ENCODE results near the gene ADH4. TPM values are rescaled to one million over a fixed set of nuclear protein-coding genes. Genes with fewer than 3 reads are reported as not detected.

Gene ADH4
- total RNA-seq, 1 experiment from 2014 or later: not detected

- Histone ChIP-seq H3K79me1 (ENCODE audit: insufficient read depth, low read depth, low read length, poor library complexity, severe bottlenecking) (no peaks in the 10 kb centered on the region), H4K91ac (ENCODE audit: insufficient read length, low read depth, low read length) (no peak overlapping the region), H2BK5ac (ENCODE audit: insufficient read length, low read length) (no peak overlapping the region), H2BK120ac (ENCODE audit: low read depth, low read length, poor library complexity, severe bottlenecking) (no peak overlapping the region), H3K23me2 (ENCODE audit: insufficient read length, low read depth, low read length, poor library complexity, severe bottlenecking) (no peaks in the 10 kb centered on the region), H2BK20ac (ENCODE audit: low read depth, low read length, poor library complexity, severe bottlenecking) (no peak overlapping the region), H3T11ph (ENCODE audit: low read length) (no peak overlapping the region), H4K8ac (replicated peaks; ENCODE audit: insufficient read length, low read depth, low read length) (no peak overlapping the region), H3K23ac (ENCODE audit: insufficient read length, low read depth, low read length) (no peak overlapping the region), H3K9me3 (ENCODE audit: control insufficient read depth, low read depth, low read length) (no peaks in the 10 kb centered on the region), H2AFZ (ENCODE audit: low read length) (no peak overlapping the region), H3K4ac (ENCODE audit: low read depth, low read length) (no peak overlapping the region), H2BK15ac (ENCODE audit: low read depth, low read length) (no peak overlapping the region), H2BK12ac (ENCODE audit: insufficient read length, low read depth, low read length) (no peak overlapping the region), H3K14ac (ENCODE audit: insufficient read depth, low read length) (no peak overlapping the region), H3K4me1 (ENCODE audit: insufficient read depth, low read length) (no peaks in the 10 kb centered on the region), H4K20me1 (ENCODE audit: control insufficient read depth, insufficient read depth, insufficient read length) (no peaks in the 10 kb centered on the region), H3K56ac (ENCODE audit: insufficient read length, low read depth, low read length) (no peak overlapping the region), H2AK5ac (ENCODE audit: insufficient read length, low read length) (no peak overlapping the region), H3K27ac (ENCODE audit: insufficient read length, low read depth, low read length) (no peak overlapping the region), H3K27me3 (ENCODE audit: insufficient read depth, low read length) (no peaks in the 10 kb centered on the region), H3K4me2 (ENCODE audit: insufficient read depth, insufficient read length, low read length) (no peak overlapping the region), H3K18ac (ENCODE audit: insufficient read length, low read depth, low read length) (no peak overlapping the region), H3K79me2 (ENCODE audit: insufficient read depth, low read length) (no peaks in the 10 kb centered on the region), H3K9ac (ENCODE audit: extremely low read depth, insufficient read length, low read length) (no peak overlapping the region), H4K5ac (ENCODE audit: insufficient read length, low read depth, low read length) (no peak overlapping the region)
- Mint-ChIP-seq H3K4me1 (no peaks in the 10 kb centered on the region), H3K27me3 (ENCODE audit: low read depth) (no peaks in the 10 kb centered on the region), H3K36me3 (ENCODE audit: insufficient read depth in 1 of 3, low read depth in 3 of 3) (peaks cover 5 to 10% (median 8%) of the 10 kb centered on the region in 3 experiments; a peak in 6 of 7 replicates), H3K9me3 (peaks cover 12 to 19% of the 10 kb centered on the region in 2 experiments), H3K27ac (no peak overlapping the region), H3K4me3 (no peak overlapping the region)
- no peak for DNase-seq
- no CpG with 5 or more reads among the region's 2 CpGs for WGBS (ENCODE audit: extremely low coverage, insufficient read length, low lambda C conversion rate)
- no peak for TF ChIP-seq CTCF (conservative IDR thresholded peaks at IDR 0.05)
Observed at GRCh38 chr4:99131378-99131777, 12.7 kb downstream of the ADH4 start.
